ENCODE data around the gene NFATC1.

NFATC1 gene

DNA sequence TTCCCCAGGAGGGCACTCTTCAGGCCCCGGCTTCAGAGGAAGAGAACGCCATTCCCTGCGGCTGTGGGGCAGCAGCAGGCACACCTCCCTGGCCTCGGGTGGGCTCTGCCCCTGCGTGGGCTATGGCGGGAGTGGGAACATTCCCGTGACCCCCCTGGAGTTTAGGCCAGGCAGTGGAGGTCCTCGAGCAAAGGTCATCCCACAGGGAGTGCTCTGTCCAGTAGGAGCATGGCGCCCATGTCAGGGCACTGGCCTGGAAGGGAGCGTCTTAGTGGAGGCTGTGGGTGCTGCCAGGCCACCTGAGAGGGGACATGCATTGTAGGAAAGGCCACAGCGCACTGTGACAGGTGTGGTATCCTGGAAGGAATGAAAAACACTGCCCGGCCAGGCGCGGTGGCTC lies 9.2 kb upstream of the NFATC1 start:
- TF ChIP-seq CSRNP3 (CRISPR knock-in tag; IDR thresholded peaks at IDR 0.05) (no peak), GLIS3 (CRISPR knock-in tag; IDR thresholded peaks at IDR 0.05) (no peak), ZFP30 (CRISPR knock-in tag; IDR thresholded peaks at IDR 0.05) (no peak), CREB5 (CRISPR knock-in tag; IDR thresholded peaks at IDR 0.05; ENCODE audit: low read depth) (no peak)
- ATAC-seq: no peak

- TF ChIP-seq ZFP30 (CRISPR knock-in tag; IDR thresholded peaks at IDR 0.05) (no peak), ZFP3 (CRISPR knock-in tag; IDR thresholded peaks at IDR 0.05) (no peak), PPARA (CRISPR knock-in tag; IDR thresholded peaks at IDR 0.05; ENCODE audit: borderline replicate concordance) (no peak), ESRRG (CRISPR knock-in tag; IDR thresholded peaks at IDR 0.05) (no peak), OSR1 (CRISPR knock-in tag; IDR thresholded peaks at IDR 0.05) (no peak), RARB (CRISPR knock-in tag; IDR thresholded peaks at IDR 0.05) (no peak), TSHZ2 (CRISPR knock-in tag; IDR thresholded peaks at IDR 0.05) (no peak), ISL1 (CRISPR knock-in tag; IDR thresholded peaks at IDR 0.05) (no peak), TOX (CRISPR knock-in tag; IDR thresholded peaks at IDR 0.05; ENCODE audit: borderline replicate concordance) (no peak), ZC3H10 (CRISPR knock-in tag; IDR thresholded peaks at IDR 0.05) (no peak), SNAI2 (CRISPR knock-in tag; IDR thresholded peaks at IDR 0.05) (no peak), ARNTL (CRISPR knock-in tag; IDR thresholded peaks at IDR 0.05; ENCODE audit: borderline replicate concordance, low read depth) (no peak), ZNF8 (CRISPR knock-in tag; IDR thresholded peaks at IDR 0.05) (no peak), BACH2 (CRISPR knock-in tag; IDR thresholded peaks at IDR 0.05; ENCODE audit: borderline replicate concordance) (no peak), CREB5 (CRISPR knock-in tag; IDR thresholded peaks at IDR 0.05; ENCODE audit: low read depth) (no peak), ZNF565 (CRISPR knock-in tag; conservative IDR thresholded peaks at IDR 0.05; ENCODE audit: low read depth) (no peak)
- TF ChIP-seq, protein P1, sequence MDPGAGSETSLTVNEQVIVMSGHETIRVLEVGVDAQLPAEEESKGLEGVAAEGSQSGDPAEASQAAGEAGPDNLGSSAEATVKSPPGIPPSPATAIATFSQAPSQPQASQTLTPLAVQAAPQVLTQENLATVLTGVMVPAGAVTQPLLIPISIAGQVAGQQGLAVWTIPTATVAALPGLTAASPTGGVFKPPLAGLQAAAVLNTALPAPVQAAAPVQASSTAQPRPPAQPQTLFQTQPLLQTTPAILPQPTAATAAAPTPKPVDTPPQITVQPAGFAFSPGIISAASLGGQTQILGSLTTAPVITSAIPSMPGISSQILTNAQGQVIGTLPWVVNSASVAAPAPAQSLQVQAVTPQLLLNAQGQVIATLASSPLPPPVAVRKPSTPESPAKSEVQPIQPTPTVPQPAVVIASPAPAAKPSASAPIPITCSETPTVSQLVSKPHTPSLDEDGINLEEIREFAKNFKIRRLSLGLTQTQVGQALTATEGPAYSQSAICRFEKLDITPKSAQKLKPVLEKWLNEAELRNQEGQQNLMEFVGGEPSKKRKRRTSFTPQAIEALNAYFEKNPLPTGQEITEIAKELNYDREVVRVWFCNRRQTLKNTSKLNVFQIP (CRISPR knock-in tag; IDR thresholded peaks at IDR 0.05; ENCODE audit: borderline replicate concordance, low read depth): no peak
- TF ChIP-seq, protein P2, sequence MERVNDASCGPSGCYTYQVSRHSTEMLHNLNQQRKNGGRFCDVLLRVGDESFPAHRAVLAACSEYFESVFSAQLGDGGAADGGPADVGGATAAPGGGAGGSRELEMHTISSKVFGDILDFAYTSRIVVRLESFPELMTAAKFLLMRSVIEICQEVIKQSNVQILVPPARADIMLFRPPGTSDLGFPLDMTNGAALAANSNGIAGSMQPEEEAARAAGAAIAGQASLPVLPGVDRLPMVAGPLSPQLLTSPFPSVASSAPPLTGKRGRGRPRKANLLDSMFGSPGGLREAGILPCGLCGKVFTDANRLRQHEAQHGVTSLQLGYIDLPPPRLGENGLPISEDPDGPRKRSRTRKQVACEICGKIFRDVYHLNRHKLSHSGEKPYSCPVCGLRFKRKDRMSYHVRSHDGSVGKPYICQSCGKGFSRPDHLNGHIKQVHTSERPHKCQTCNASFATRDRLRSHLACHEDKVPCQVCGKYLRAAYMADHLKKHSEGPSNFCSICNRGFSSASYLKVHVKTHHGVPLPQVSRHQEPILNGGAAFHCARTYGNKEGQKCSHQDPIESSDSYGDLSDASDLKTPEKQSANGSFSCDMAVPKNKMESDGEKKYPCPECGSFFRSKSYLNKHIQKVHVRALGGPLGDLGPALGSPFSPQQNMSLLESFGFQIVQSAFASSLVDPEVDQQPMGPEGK (CRISPR knock-in tag; IDR thresholded peaks at IDR 0.05; ENCODE audit: borderline replicate concordance): no peak
- ATAC-seq: no peak
Measured at GRCh38 chr18:79387214-79387613, 8.5 kb upstream of the NFATC1 start.

DNA sequence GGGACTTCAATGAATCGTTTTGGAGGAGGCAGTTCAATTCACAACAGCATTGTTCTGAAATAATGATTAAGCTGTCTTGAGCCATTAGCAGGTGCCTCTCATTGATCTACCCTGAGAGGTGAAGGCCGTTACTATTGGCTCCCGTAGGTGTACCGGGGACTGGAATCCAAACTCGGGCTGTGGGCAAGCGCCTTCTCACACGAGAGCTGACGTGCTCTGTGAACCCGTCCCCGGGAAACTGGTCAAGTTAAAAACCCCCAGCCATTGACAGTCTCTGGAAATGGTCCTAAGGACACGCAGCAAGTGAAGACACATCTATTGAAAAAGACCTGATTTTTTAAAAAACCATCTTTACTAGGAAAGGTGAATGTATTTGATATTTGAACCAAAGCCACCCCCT lies 8.1 kb upstream of the NFATC1 start:
- TF ChIP-seq PPARA (CRISPR knock-in tag; IDR thresholded peaks at IDR 0.05; ENCODE audit: borderline replicate concordance): no peak
- no peak for TF ChIP-seq TSHZ2 (CRISPR knock-in tag; IDR thresholded peaks at IDR 0.05)
- no peak for TF ChIP-seq ZNF70 (CRISPR knock-in tag; IDR thresholded peaks at IDR 0.05)
- TF ChIP-seq BACH2 (CRISPR knock-in tag; IDR thresholded peaks at IDR 0.05; ENCODE audit: borderline replicate concordance): no peak
- no peak for TF ChIP-seq ZC3H10 (CRISPR knock-in tag; IDR thresholded peaks at IDR 0.05)
- no peak for TF ChIP-seq ESRRG (CRISPR knock-in tag; IDR thresholded peaks at IDR 0.05)
- no peak for TF ChIP-seq GLIS3 (CRISPR knock-in tag; IDR thresholded peaks at IDR 0.05)
- no peak for TF ChIP-seq ISL1 (CRISPR knock-in tag; IDR thresholded peaks at IDR 0.05)
- TF ChIP-seq, protein P1 (CRISPR knock-in tag; IDR thresholded peaks at IDR 0.05; ENCODE audit: borderline replicate concordance, low read depth): no peak
- TF ChIP-seq TCF4 (CRISPR knock-in tag; IDR thresholded peaks at IDR 0.05; ENCODE audit: borderline replicate concordance): no peak
- TF ChIP-seq ARNTL (CRISPR knock-in tag; IDR thresholded peaks at IDR 0.05; ENCODE audit: borderline replicate concordance, low read depth): no peak
- no peak for TF ChIP-seq OSR1 (CRISPR knock-in tag; IDR thresholded peaks at IDR 0.05)
- no peak for TF ChIP-seq TOX (CRISPR knock-in tag; IDR thresholded peaks at IDR 0.05; ENCODE audit: borderline replicate concordance)

More for the DNA sequence above, 8.1 kb upstream of the NFATC1 start:
- ATAC-seq: no peak
